ENCODE measurements around the gene TTLL1. TPM values are rescaled to one million over a fixed set of nuclear protein-coding genes. Genes with fewer than 3 reads are reported as not detected.
A peak's percentile ranks its signal among the peaks of the same experiment; 100 is the strongest.

The TTLL1 gene
- 8.9 TPM for polyA plus RNA-seq (2012; ENCODE audit: insufficient read length, low read depth)

- TF ChIP-seq POLR2AphosphoS5 (IDR thresholded peaks at IDR 0.05; ENCODE audit: low read depth, low read length) = peak; percentile 54; the same call in 1 of the 2 replicates
- peak; percentile 62 for TF ChIP-seq FOXP2 (optimal IDR thresholded peaks at IDR 0.05; ENCODE audit: borderline replicate concordance, extremely low read depth, extremely low read length, insufficient read depth)
- TF ChIP-seq TAF1 (IDR thresholded peaks at IDR 0.05; ENCODE audit: borderline replicate concordance, insufficient read depth, low read length) = no peak
- TF ChIP-seq REST (IDR thresholded peaks at IDR 0.05; ENCODE audit: insufficient read depth in 1 of 2, low read depth in 2 of 2, low read length in 2 of 2) = no peak
- TF ChIP-seq SIN3A (IDR thresholded peaks at IDR 0.05; ENCODE audit: borderline replicate concordance, insufficient read depth, low read length) = no peak
Measured at GRCh38 chr22:43088984-43089717, at the start of gene TTLL1. Gene TTLL1, minus strand, starts transcription at chr22:43089391. Its CDS starts 13,805 bp downstream, at chr22:43075586.

DNA sequence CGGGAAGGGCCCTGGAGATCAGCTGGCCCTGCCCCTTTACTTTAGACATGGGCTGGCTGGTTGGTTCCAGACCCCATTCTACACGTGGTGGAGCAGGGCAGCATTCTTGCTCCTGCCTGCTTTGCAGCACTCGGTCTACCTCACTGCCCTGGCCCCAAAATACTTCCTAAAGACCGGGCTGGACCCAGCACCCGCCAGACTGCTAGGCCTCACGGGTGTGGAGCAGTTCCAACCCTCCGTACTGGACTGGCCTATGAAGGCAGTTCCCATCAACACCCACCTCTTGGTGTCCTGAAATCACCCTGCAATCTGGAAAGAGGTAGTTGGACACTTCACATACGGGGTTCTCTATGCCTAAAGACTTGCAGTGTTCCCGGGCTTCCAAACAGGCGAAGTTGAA is 47.6 kb upstream of the TTLL1 start:
- no peak for TF ChIP-seq FOXP2 (optimal IDR thresholded peaks at IDR 0.05; ENCODE audit: borderline replicate concordance, extremely low read depth, extremely low read length, insufficient read depth)
- no peak for TF ChIP-seq POLR2AphosphoS5 (IDR thresholded peaks at IDR 0.05; ENCODE audit: low read depth, low read length)
- TF ChIP-seq SIN3A (IDR thresholded peaks at IDR 0.05; ENCODE audit: borderline replicate concordance, insufficient read depth, low read length) = no peak
- TF ChIP-seq REST (IDR thresholded peaks at IDR 0.05; ENCODE audit: insufficient read depth in 1 of 2, low read depth in 2 of 2, low read length in 2 of 2) = no peak
- TF ChIP-seq TAF1 (IDR thresholded peaks at IDR 0.05; ENCODE audit: borderline replicate concordance, insufficient read depth, low read length) = no peak

DNA sequence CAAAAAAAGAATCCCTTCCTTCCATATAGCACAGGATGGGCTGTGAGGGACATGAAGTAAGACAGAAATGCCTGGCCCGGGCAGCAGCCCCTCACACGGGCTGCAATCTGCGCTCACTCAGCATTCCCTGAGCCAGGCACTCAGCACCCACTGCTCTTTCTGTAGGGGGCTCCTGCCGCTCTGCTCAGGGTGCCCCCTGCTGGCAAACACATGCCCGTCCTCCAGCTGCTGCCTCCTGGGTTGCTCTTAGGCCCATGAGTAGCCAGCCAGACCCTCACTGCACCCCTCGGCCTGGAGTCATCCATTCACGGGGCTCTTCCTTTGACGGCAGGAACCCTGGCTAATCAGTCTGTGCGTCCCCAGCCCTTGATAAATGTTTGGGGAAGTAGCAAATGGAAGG is 47.1 kb upstream of the TTLL1 start:
- TF ChIP-seq POLR2AphosphoS5 (IDR thresholded peaks at IDR 0.05; ENCODE audit: low read depth, low read length) (no peak), SIN3A (IDR thresholded peaks at IDR 0.05; ENCODE audit: borderline replicate concordance, insufficient read depth, low read length) (no peak), FOXP2 (optimal IDR thresholded peaks at IDR 0.05; ENCODE audit: borderline replicate concordance, extremely low read depth, extremely low read length, insufficient read depth) (no peak), REST (IDR thresholded peaks at IDR 0.05; ENCODE audit: insufficient read depth in 1 of 2, low read depth in 2 of 2, low read length in 2 of 2) (no peak), TAF1 (IDR thresholded peaks at IDR 0.05; ENCODE audit: borderline replicate concordance, insufficient read depth, low read length) (no peak)

- TF ChIP-seq POLR2AphosphoS5 (IDR thresholded peaks at IDR 0.05; ENCODE audit: low read depth, low read length) (no peak), REST (IDR thresholded peaks at IDR 0.05; ENCODE audit: insufficient read depth in 1 of 2, low read depth in 2 of 2, low read length in 2 of 2) (no peak), FOXP2 (optimal IDR thresholded peaks at IDR 0.05; ENCODE audit: borderline replicate concordance, extremely low read depth, extremely low read length, insufficient read depth) (no peak), SIN3A (IDR thresholded peaks at IDR 0.05; ENCODE audit: borderline replicate concordance, insufficient read depth, low read length) (no peak), TAF1 (IDR thresholded peaks at IDR 0.05; ENCODE audit: borderline replicate concordance, insufficient read depth, low read length) (no peak)
Measured at GRCh38 chr22:43135565-43135964, 46.4 kb upstream of the TTLL1 start.

Data from PFSK-1 (cell line).